Caco-2 (cell line): Measurements from ENCODE around the gene WDR54. TPM values are rescaled to one million over a fixed set of nuclear protein-coding genes. Genes with fewer than 3 reads are reported as not detected.

Source experiments
- BruUV-seq: library from RNA; stranded (reverse); fragments of 400-500 nt; replicated peaks from 2 replicates; lab custom pipeline; 2021; lab: Mats Ljungman, UMichigan
- CTCF ChIA-PET: fragments of 300-600 bp; sonication (Branson Sonifier 250); formaldehyde crosslinking; loops from one replicate; lab custom pipeline; 2022; ENCODE audit warnings: antibody characterized with exemption; lab: Charles Lee
- POLR2A ChIA-PET: fragments of 300-600 bp; sonication (Branson Sonifier 250); formaldehyde crosslinking; loops from one replicate; lab custom pipeline; 2022; ENCODE audit warnings: antibody characterized with exemption; lab: Charles Lee
- DNase-seq, 2 experiments: peaks; one replicate each; pipeline versions ENCODE4 v3.0.0 to v3.0.0-alpha.2; 2020 to 2022
- H3K27me3 ChIP-seq: replicated peaks from 2 replicates; pipeline ENCODE4 v1.6.0; 2011; ENCODE audit warnings: low read length; ENCODE audit not compliant: control insufficient read depth, insufficient read depth
- H3K36me3 ChIP-seq: 2 replicates; pipeline ENCODE4 v1.5.1; 2011; ENCODE audit warnings: low read length; ENCODE audit not compliant: control insufficient read depth, insufficient read depth
- H3K4me1 ChIP-seq: fragments of 250-450 bp; sonication (Bioruptor Pico); 2 replicates; pipeline ENCODE4 v1.5.1; 2020; ENCODE audit warnings: mild to moderate bottlenecking
- H3K4me3 ChIP-seq: 2 replicates; pipeline ENCODE4 v1.5.1; 2011; ENCODE audit warnings: low read depth, mild to moderate bottlenecking, control low read depth, low read length
- H3K9me3 ChIP-seq: fragments of 250-450 bp; sonication (Bioruptor Pico); 2 replicates; pipeline ENCODE4 v1.5.1; 2020; ENCODE audit warnings: mild to moderate bottlenecking, moderate library complexity
- H3K27ac Mint-ChIP-seq: one replicate; pipeline ENCODE4 v1.8.0; 2022; ENCODE audit warnings: mixed read lengths; ENCODE audit not compliant: unreplicated experiment
- H3K27me3 Mint-ChIP-seq: one replicate; pipeline ENCODE4 v1.8.0; 2022; ENCODE audit warnings: mixed read lengths; ENCODE audit not compliant: insufficient read depth, unreplicated experiment
- H3K36me3 Mint-ChIP-seq: one replicate; pipeline ENCODE4 v1.8.0; 2022; ENCODE audit warnings: mild to moderate bottlenecking, mixed read lengths; ENCODE audit not compliant: insufficient read depth, unreplicated experiment
- H3K4me1 Mint-ChIP-seq: one replicate; pipeline ENCODE4 v1.8.0; 2022; ENCODE audit warnings: low read depth, mixed read lengths; ENCODE audit not compliant: unreplicated experiment
- H3K4me3 Mint-ChIP-seq: one replicate; pipeline ENCODE4 v1.8.0; 2022; ENCODE audit warnings: mild to moderate bottlenecking, moderate library complexity, mixed read lengths; ENCODE audit not compliant: unreplicated experiment
- H3K9me3 Mint-ChIP-seq: one replicate; pipeline ENCODE4 v1.8.0; 2022; ENCODE audit warnings: mixed read lengths; ENCODE audit not compliant: unreplicated experiment
- intact Hi-C: fragments of 100-400 bp; cut with micrococcal nuclease; formaldehyde crosslinking; loops from one replicate; pipeline ENCODE4 v1.10.0; 2022; ENCODE audit not compliant: unreplicated experiment
- total RNA-seq: library from RNA; stranded (reverse); gene quantifications from 2 replicates; pipeline ENCODE4 v1.2.3, GENCODE V29; 2022
- TF ChIP-seq, protein P1 (sequence below), 2 experiments: fragments of 200-600 bp in 1 of 2; IDR thresholded peaks; 1 replicate in 1 of 2; 2 replicates in 1 of 2; pipeline versions ENCODE4 v1.5.1 to v1.8.0; 2011 to 2022; ENCODE audit warnings: antibody characterized with exemption in 1 of 2, control low read depth in 1 of 2, inconsistent platforms in 1 of 2, low read depth in 1 of 2, low read length in 1 of 2, mild to moderate bottlenecking in 1 of 2, moderate library complexity in 1 of 2; ENCODE audit not compliant: insufficient read depth in 1 of 2, severe bottlenecking in 1 of 2, unreplicated experiment in 1 of 2

The WDR54 gene
- total RNA-seq, 1 experiment from 2014 or later: 9.9 TPM

DNA sequence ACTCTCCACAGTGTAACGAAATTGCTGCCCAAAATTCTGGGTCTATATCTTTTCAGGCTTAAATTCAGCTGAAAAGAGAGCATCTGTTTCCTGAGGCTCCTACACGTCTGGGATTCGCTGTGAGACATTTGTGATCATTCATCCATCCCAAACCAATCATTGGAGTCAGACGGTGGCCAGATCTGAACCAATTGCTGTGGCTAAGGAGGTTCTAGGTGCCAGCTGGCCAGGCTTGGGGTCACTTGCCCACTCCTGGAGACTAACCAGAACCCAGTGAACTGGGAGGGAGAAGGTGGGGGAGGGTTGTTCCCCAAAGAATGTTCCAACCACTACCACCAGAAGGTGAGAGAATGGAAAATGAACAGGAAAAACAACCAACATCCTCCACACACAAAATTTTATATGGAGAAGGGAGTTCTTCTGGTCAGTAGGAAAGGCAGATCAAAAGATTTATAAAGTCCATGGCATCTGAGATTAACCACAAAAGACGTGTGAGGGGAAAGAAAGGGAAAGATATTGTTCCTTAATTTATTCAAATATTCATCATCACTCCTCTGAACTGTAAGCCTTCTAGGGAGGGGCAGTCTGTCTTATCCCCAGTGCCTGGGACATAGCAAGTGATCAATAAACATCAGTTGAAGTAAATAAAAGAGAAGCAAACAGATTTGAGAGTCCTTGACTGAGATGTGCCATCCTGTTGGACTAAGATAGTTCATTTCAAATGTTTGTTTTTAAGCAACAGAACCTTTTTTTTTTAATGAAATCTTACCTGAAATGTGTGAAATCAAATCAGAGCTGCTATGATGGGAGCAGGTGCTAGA, 23.2 kb downstream of the WDR54 start:
- TF ChIP-seq, protein P1, sequence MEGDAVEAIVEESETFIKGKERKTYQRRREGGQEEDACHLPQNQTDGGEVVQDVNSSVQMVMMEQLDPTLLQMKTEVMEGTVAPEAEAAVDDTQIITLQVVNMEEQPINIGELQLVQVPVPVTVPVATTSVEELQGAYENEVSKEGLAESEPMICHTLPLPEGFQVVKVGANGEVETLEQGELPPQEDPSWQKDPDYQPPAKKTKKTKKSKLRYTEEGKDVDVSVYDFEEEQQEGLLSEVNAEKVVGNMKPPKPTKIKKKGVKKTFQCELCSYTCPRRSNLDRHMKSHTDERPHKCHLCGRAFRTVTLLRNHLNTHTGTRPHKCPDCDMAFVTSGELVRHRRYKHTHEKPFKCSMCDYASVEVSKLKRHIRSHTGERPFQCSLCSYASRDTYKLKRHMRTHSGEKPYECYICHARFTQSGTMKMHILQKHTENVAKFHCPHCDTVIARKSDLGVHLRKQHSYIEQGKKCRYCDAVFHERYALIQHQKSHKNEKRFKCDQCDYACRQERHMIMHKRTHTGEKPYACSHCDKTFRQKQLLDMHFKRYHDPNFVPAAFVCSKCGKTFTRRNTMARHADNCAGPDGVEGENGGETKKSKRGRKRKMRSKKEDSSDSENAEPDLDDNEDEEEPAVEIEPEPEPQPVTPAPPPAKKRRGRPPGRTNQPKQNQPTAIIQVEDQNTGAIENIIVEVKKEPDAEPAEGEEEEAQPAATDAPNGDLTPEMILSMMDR (IDR thresholded peaks at IDR 0.05; ENCODE audit: insufficient read depth in 1 of 2, low read depth in 1 of 2, low read length in 1 of 2, severe bottlenecking in 1 of 2, unreplicated experiment in 1 of 2): no peak

DNA sequence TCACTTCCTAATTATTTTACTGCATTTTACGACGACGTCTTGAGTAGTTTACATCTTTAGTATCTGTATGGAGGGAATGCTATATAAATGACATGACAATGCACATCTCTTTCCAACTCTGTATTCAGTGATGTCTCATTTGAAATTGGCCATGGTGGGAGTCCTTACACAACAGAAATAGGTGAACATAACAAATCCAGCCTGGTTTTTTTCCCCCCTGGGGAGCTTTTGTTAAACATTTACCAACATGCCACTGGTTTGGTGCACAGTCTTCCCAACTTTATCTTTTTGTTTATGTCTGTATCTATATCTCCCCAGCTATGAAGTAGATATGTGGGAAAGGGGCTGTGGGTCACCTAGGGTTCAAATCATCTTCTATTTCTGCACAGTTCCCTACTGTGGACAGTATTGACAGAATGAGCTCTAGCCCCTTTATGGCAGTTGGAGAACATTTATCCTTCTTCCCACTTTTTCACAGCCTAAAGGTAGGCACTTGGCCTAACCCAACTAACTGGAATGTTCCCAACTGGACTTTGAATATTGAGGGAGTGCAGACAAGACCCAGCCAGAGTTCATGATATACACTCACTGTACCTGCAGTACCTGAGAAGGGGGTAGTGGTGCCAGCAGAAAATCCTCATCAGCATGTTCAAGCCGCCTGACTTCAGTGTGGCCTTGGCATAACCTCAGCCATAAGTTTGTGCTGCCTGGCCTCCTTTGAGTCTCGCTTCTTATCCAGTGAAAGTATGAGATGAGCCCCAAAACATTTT, 25.9 kb downstream of the WDR54 start:
- CTCF ChIA-PET: no interaction called here

More for the DNA sequence above, 23.2 kb downstream of the WDR54 start:
- Mint-ChIP-seq H3K9me3 (no peaks in the 10 kb centered on the region), H3K27ac (no peak overlapping the region), H3K4me3 (no peak overlapping the region), H3K27me3 (no peaks in the 10 kb centered on the region), H3K4me1 (peaks cover 16% of the 10 kb centered on the region), H3K36me3 (peaks cover 32% of the 10 kb centered on the region)
- Histone ChIP-seq H3K4me3 (no peak overlapping the region), H3K9me3 (no peaks in the 10 kb centered on the region), H3K4me1 (peaks cover 29% of the 10 kb centered on the region), H3K27me3 (no peaks in the 10 kb centered on the region), H3K36me3 (no peaks in the 10 kb centered on the region; the same call in none of the 2 replicates)
- intact Hi-C loops: no loop called here
- ChIA-PET CTCF (no interaction called here), POLR2A (no interaction called here)
- BruUV-seq: no TSS peak
- no peak for DNase-seq

DNA sequence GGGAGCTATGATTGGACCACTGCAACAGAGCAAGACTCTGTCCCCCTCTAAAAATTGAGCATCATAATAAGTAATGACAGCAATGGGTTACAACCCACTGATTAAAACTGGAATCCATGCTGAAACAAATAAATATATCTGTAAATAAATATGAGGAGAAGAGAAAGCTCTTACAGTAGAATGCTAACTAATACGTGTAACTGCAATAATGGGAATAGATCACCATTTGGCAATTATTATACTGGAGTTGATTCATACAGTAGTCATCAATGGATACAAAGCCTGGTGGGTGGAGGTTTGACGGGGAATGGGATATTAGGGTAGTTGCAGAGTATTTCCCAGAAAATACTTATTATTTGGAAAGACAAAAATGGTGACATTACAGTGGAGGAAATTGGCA, 27.2 kb downstream of the WDR54 start:
- ChIA-PET CTCF (no interaction called here), POLR2A (no interaction called here)
- DNase-seq: no peak
- no peaks in the 10 kb centered on the region for H3K27me3 Mint-ChIP-seq
- Histone ChIP-seq H3K9me3 (no peaks in the 10 kb centered on the region), H3K27me3 (no peaks in the 10 kb centered on the region), H3K36me3 (no peaks in the 10 kb centered on the region), H3K4me1 (peaks cover 41% of the 10 kb centered on the region), H3K4me3 (no peak overlapping the region)
- H3K27ac Mint-ChIP-seq: no peak overlapping the region
- peaks cover 7% of the 10 kb centered on the region for H3K36me3 Mint-ChIP-seq
- TF ChIP-seq, protein P1 (IDR thresholded peaks at IDR 0.05; ENCODE audit: insufficient read depth in 1 of 2, low read depth in 1 of 2, low read length in 1 of 2, severe bottlenecking in 1 of 2, unreplicated experiment in 1 of 2): no peak
- intact Hi-C loops: no loop called here
- peaks cover 38% of the 10 kb centered on the region for H3K4me1 Mint-ChIP-seq
- no TSS peak for BruUV-seq
- no peaks in the 10 kb centered on the region for H3K9me3 Mint-ChIP-seq
- no peak overlapping the region for H3K4me3 Mint-ChIP-seq

More for the DNA sequence above, 25.9 kb downstream of the WDR54 start:
- Mint-ChIP-seq H3K36me3 (peaks cover 9% of the 10 kb centered on the region), H3K9me3 (no peaks in the 10 kb centered on the region), H3K4me1 (peaks cover 31% of the 10 kb centered on the region), H3K27me3 (no peaks in the 10 kb centered on the region), H3K4me3 (no peak overlapping the region), H3K27ac (no peak overlapping the region)
- no peak overlapping the region for H3K4me3 ChIP-seq
- intact Hi-C loops: no loop called here
- peaks cover 43% of the 10 kb centered on the region for H3K4me1 ChIP-seq
- DNase-seq: no peak
- no peaks in the 10 kb centered on the region for H3K27me3 ChIP-seq
- TF ChIP-seq, protein P1 (IDR thresholded peaks at IDR 0.05; ENCODE audit: insufficient read depth in 1 of 2, low read depth in 1 of 2, low read length in 1 of 2, severe bottlenecking in 1 of 2, unreplicated experiment in 1 of 2): no peak
- H3K36me3 ChIP-seq: no peaks in the 10 kb centered on the region
- POLR2A ChIA-PET: no interaction called here
- H3K9me3 ChIP-seq: no peaks in the 10 kb centered on the region
- BruUV-seq: no TSS peak
